Astrocyte of the spinal cord (primary cell): Measurements from ENCODE around the gene MLLT6.
A peak's percentile ranks its signal among the peaks of the same experiment; 100 is the strongest.

Experiments used
- DNase-seq: peaks from one replicate; pipeline ENCODE4 v3.0.0; 2011; ENCODE audit warnings: low read depth, low spot score
- H3K4me3 ChIP-seq: 2 replicates; pipeline ENCODE4 v1.5.1; 2011; ENCODE audit warnings: low read depth, mild to moderate bottlenecking, low read length, moderate library complexity
- in situ Hi-C: cut with HindIII; loops from 2 replicates; pipeline ENCODE4 v1.10.0; 2017; ENCODE audit warnings: low sequenced_read_pairs
- TF ChIP-seq, protein P1 (sequence below): IDR thresholded peaks from 2 replicates; pipeline ENCODE4 v1.5.1; 2012; ENCODE audit warnings: low read depth, mild to moderate bottlenecking, low read length, inconsistent platforms

Gene MLLT6

DNA sequence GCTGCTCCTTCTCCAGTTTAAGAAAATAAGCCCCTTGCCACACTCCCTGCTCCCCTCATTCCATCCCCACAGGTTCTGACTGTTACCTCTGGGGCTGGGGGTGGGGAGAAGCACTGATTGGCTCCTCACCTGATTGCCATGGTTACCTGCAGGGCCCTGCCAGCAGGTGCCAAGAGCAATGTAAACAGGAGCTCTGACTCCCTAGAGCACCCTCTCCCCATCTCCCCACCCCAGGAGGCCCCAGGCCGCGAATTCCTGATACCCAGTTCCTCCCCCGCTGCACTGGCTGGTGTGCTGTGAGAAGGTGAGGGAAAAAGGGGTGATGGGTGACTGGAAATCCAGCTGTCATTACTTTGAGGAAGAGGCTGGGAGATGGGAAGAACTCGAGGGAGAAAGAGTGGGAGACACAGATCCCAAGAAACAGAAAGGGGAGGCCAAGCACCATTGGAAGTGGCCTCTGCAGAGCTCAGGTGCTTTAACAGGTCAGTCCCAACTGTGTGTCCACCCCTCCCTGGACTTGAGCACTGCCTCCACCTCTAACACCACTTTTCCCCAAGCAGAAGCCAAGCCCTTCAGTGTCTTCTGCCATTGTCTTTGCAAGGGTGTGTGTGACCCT is 38.6 kb downstream of the MLLT6 start:
- DNase-seq = no peak
- in situ Hi-C loops = no loop called here
- no peak overlapping the region for H3K4me3 ChIP-seq
- TF ChIP-seq, protein P1, sequence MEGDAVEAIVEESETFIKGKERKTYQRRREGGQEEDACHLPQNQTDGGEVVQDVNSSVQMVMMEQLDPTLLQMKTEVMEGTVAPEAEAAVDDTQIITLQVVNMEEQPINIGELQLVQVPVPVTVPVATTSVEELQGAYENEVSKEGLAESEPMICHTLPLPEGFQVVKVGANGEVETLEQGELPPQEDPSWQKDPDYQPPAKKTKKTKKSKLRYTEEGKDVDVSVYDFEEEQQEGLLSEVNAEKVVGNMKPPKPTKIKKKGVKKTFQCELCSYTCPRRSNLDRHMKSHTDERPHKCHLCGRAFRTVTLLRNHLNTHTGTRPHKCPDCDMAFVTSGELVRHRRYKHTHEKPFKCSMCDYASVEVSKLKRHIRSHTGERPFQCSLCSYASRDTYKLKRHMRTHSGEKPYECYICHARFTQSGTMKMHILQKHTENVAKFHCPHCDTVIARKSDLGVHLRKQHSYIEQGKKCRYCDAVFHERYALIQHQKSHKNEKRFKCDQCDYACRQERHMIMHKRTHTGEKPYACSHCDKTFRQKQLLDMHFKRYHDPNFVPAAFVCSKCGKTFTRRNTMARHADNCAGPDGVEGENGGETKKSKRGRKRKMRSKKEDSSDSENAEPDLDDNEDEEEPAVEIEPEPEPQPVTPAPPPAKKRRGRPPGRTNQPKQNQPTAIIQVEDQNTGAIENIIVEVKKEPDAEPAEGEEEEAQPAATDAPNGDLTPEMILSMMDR = no peak

- no peak overlapping the region for H3K4me3 ChIP-seq
- no peak for DNase-seq
- in situ Hi-C loops = no loop called here
- TF ChIP-seq, protein P1 = no peak
Observed at GRCh38 chr17:38745545-38745944, 40.5 kb downstream of the MLLT6 start.

GRCh38 chr17:38746004-38746848 is 41.2 kb downstream of the MLLT6 start:
- DNase-seq = no peak
- H3K4me3 ChIP-seq = peak overlapping the region; percentile 57
- in situ Hi-C loops = no loop called here
- TF ChIP-seq, protein P1 = no peak

GRCh38 chr17:38746849-38747462 is 41.9 kb downstream of the MLLT6 start:
- TF ChIP-seq, protein P1 = no peak
- peak overlapping the region; percentile 57 for H3K4me3 ChIP-seq
- no peak for DNase-seq
- in situ Hi-C loops = no loop called here

DNA sequence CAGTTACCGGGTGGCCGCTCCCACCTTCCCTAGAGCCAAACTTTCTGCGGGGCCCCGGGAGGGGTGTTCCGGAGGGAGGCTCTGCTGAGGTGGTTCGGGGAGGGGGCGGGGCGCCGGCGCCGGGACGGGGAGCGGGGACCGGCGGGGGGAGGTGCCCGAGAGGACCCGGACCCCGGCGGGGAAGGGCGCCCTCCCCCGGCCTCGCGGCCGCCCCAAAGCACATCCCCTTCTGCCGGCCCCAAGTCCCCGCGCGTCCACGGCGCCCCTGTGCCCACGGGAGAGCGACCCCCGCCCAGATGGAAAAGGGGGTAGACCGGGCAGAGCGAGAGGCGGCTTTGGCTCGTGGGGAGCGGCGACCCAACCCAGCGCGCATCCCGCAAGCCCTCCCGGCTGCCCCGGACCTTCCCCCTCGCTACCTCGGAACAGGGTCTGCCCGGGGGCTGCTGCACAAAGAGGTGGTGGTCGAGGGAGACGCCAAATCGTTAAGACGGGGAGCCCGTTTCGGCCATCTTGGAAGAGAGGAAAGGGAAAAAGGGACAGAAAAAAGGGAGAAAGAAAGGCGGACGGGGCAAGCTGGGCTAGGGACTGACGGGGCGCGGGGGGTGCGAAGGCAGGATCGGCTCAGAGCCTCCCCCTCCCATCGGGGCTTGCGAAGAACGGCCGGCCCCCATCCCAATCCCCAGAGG is 42.5 kb downstream of the MLLT6 start:
- in situ Hi-C loops = no loop called here
- peak overlapping the region; percentile 57 for H3K4me3 ChIP-seq
- no peak for DNase-seq
- TF ChIP-seq, protein P1 = no peak

DNA sequence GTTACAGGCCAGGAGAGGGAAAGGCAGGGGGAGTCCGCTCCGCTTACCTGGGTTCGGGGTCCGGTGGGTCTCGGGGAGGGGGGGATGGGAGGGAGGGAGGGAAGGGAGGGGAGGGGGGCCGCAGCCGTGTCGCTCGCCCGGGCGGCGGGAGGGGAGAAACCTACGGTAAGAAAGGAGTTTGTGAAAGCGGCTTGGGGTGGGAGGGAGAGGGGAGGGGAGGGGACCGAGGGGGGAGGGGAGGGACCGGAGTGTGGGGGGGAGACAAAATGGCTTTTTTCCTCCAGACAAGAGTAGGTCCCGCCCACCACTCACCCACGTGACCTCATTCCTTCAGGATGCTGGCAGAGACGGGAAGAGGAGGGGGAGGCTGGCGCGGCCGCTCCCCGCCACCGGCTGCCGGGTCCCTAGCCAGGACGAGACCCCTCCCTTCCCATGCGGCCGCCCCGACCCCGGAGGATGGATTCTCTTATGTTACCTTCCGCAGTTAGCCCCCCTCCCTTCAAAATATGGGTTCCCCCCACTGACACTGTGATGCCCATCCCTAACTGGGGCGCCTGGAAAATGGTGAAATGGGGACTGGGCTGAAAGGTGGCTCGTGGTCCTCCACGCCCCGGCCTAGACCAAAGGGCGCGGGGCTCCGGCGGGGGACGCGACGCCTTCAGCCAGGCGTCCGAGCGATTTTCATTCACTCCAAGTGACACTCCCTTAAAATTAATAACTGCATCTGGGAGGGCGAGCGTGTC is 43.2 kb downstream of the MLLT6 start, which contains the start of gene PCGF2:
PCGF2 (minus strand) TSS at position 188 of the 743 bp plus-strand sequence. CDS start 7,934 bp downstream, outside the sequence.
- H3K4me3 ChIP-seq = peak within 1 kb of the TSS; percentile 57
- peak; percentile 86 for DNase-seq
- TF ChIP-seq, protein P1 = no peak
- in situ Hi-C loops = no loop called here
